GM12891 (cell line): Measurements from ENCODE around the gene ILRUN.
"Not testable (repeated sequence)": the region's sequence is repeated elsewhere in the genome, so short reads cannot be mapped to it uniquely, and the experiment has no call there.

Experiments used
- POLR2A ChIP-seq: IDR thresholded peaks from 2 replicates; pipeline ENCODE4 v1.6.1; 2011; ENCODE audit warnings: low read depth, low read length, control low read depth
- POLR2AphosphoS5 ChIP-seq: IDR thresholded peaks from 2 replicates; pipeline ENCODE4 v1.6.1; 2011; ENCODE audit warnings: low read depth, low read length, control low read depth
- POU2F2 ChIP-seq: IDR thresholded peaks from 2 replicates; pipeline ENCODE4 v1.6.1; 2011; ENCODE audit warnings: low read depth, mild to moderate bottlenecking, control low read depth, low read length, moderate library complexity
- TAF1 ChIP-seq: IDR thresholded peaks from 2 replicates; pipeline ENCODE4 v1.6.1; 2011; ENCODE audit warnings: low read depth, low read length, control low read depth

DNA sequence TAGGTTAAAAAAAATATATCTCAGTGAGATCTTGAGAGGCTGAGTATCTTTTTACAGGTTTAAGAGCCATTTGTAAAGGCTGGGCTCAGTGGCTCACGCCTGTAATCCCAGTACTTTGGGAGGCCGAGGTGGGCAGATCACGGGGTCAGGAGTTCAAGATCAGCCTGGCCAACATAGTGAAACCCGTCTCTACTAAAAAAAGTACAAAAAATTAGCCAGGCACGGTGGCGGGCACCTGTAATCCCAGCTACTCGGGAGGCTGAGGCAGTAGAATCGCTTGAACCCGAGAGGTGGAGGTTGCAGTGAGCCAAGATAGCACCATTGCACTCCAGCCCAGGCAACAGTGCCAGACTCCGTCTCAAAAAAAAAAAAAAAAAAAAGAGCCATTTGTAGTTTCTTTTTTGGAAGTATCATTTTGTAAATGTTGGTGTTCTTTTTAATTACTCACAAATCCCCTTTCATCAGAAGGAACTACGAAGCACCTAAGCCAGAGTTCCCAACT lies 40.6 kb downstream of the ILRUN start:
- TF ChIP-seq POLR2AphosphoS5, TAF1, POLR2A, POU2F2: not testable (repeated sequence)
